Epithelial cell of proximal tubule (primary cell): Measurements from ENCODE around the gene ARPC4. TPM values are rescaled to one million over a fixed set of nuclear protein-coding genes. Genes with fewer than 3 reads are reported as not detected.

Experiments
- DNase-seq: peaks from one replicate; pipeline ENCODE4 v3.0.0-alpha.2; 2011; ENCODE audit warnings: low read depth
- H3K4me3 ChIP-seq: 2 replicates; pipeline ENCODE4 v1.5.1; 2011; ENCODE audit warnings: low read depth, mild to moderate bottlenecking, low read length
- CTCF ChIP-seq: conservative IDR thresholded peaks from 2 replicates; pipeline ENCODE4 v1.5.1; 2012; ENCODE audit warnings: low read depth, mild to moderate bottlenecking, low read length
- total RNA-seq: library from RNA; depleted of rRNA; stranded (reverse); fragments of >200 nt; gene quantifications from 2 replicates; pipeline ENCODE4 v1.2.3, GENCODE V29; 2015

Gene ARPC4
- total RNA-seq, 1 donor from 2014 or later: 153 TPM

- no peak overlapping the region for H3K4me3 ChIP-seq
- peak; percentile 45 for TF ChIP-seq CTCF
- no peak for DNase-seq
Observed at GRCh38 chr3:9808345-9809037, 15.6 kb downstream of the ARPC4 start.

DNA sequence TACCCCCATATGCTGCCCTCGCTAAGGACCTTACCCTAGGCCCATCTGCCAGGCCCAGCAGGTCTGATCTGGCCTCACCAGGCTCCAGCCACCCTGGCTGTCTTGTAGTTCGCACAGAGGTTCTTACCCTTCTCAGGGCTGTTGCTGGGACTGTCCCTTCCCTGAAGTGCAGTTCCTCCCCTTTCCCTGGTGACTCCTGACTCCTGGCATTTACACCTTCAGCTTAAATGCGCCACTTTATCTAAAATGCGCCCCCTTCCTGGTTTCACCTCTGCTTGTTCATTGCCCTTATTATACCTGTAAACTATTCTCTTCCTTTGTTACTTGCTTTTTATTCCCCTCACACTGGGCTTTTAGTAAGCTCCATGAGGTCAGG lies 16.3 kb downstream of the ARPC4 start:
- TF ChIP-seq CTCF: no peak
- DNase-seq: no peak
- H3K4me3 ChIP-seq: peak overlapping the region; percentile 66

DNA sequence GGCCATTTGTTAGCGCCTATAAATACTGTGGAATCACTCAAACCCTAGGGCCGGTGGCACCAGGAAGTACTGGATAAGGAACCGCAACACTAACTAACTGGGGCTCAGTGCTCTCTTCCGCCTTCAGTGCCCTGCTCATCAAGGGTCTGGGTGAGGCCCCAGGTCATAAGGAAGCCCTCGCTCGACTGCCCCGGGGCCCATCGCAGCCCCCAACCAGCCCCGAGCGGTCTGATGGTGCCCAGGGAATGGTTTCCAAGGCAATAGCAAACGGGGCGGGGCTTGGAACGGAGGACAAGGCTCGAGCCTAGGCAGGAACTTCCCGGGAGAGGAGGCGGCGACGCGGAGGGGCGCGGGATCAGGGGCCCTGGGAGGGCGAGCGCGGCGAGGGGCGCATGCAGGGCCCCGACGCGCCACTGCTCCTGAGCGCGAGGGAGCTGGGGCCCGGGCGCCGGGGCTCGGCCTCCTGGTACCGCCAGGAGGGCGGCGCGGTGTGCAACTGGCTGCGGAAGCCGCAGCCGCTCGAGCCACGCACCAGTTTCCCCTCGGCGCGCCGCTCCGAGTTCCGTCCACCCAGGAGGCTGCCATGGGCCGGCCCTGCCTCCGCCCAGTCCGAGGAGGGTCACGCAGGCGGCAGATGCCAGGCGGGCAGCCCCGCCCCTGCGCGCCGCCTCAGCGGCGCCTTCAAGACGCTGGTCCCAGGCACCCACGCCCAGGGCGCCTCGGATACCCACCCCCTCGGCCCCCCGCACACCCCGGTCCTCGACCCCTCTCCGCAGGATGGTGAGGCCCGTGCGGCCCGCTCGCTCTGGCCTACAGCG lies 16.9 kb downstream of the ARPC4 start, which contains the start of gene TTLL3:
TTLL3 (plus strand) TSS at position 648 of the 818 bp plus-strand sequence. CDS start 400 bp downstream, outside the sequence.
- no peak for TF ChIP-seq CTCF
- peak within 1 kb of the TSS; percentile 66 for H3K4me3 ChIP-seq
- no peak for DNase-seq

DNA sequence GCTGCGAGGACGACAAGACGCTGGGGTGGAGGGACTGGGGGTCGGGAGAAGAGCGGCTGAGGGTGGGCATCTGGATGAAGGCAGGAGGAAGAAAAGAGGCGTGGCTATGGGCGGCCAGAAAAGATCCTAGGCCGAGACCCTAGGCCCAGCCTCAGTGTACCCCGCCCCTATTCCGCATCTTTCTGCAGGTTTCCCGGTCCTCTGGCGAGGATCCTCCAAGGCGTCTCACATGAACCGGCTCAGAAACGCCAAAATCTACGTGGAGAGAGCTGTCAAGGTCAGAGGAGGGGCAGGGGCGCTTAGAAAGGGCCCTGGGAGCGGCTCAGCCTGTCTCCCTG lies 17.5 kb downstream of the ARPC4 start:
- TF ChIP-seq CTCF: no peak
- H3K4me3 ChIP-seq: peak overlapping the region; percentile 66
- DNase-seq: no peak

DNA sequence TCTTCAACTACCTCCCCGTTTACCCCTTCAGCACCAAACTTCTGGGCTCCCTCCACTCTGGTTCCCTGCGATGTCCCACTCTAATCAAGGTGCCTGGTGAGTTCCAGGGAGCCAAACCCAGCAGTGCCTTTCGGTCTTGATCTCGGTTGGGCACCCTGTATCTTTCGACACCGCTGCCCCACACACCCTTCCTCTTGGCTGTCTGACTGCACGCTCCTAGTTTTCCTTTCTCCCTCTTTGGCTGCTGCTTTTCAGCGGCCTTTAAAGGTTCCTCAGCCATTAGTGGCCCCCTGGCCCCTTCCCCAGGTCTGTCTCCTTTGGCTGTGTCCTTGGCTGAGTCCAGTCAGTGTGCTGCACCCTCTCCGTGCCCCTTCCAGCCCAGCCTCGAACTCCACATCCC lies 18.0 kb downstream of the ARPC4 start:
- DNase-seq: no peak
- no peak for TF ChIP-seq CTCF
- peak overlapping the region; percentile 66 for H3K4me3 ChIP-seq

DNA sequence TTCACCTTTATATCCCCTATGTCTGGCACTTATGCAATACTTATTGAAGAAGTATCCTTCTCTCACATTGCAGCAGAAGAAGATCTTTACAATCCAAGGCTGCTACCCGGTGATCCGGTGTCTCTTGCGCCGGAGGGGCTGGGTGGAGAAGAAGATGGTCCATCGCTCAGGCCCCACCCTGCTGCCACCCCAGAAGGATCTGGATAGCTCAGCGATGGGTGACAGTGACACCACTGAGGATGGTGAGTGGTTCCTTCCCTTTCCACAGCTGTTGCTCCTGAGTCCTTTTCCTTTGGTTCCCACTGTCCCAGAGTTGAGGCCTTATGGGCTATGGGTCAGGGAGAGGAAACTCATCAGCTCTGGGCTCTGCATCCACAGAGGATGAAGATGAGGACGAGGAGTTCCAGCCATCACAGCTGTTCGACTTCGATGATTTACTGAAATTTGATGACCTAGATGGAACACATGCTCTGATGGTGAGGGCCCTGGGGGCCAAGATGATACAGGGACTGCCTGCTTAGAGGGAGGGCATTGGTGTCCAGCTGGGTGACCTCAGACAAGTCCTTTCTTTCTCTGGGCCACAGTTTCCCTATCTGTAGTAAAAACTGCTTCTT lies 20.1 kb downstream of the ARPC4 start:
- no peak overlapping the region for H3K4me3 ChIP-seq
- DNase-seq: no peak
- no peak for TF ChIP-seq CTCF
